Muscle of arm (tissue), 12 donors: ENCODE results near the gene SFMBT1. TPM values are rescaled to one million over a fixed set of nuclear protein-coding genes. Genes with fewer than 3 reads are reported as not detected.
"Not testable (repeated sequence)": the region's sequence is repeated elsewhere in the genome, so short reads cannot be mapped to it uniquely, and the experiment has no call there.

Source experiments
- DNase-seq: peaks from one replicate; pipeline ENCODE4 v3.0.0-alpha.2; 2013
- polyA plus RNA-seq, 12 donors: library from polyadenylated mRNA; unstranded; fragments of 120-200 nt; gene quantifications; one replicate each; pipeline ENCODE4 v1.2.1, GENCODE V29; 2013; ENCODE audit not compliant: insufficient read length in 12 of 12

Gene SFMBT1
- polyA plus RNA-seq, 12 donors: 6.2 to 37.5 (median 7.5) TPM; not detected in 1

- no peak for DNase-seq
Observed at GRCh38 chr3:53038679-53039375, 7.0 kb downstream of the SFMBT1 start.

- DNase-seq: no peak
Observed at GRCh38 chr3:53035825-53036619, 9.9 kb downstream of the SFMBT1 start.

GRCh38 chr3:53035018-53035417 lies 10.9 kb downstream of the SFMBT1 start:
- DNase-seq: not testable (repeated sequence)

GRCh38 chr3:53034411-53034810 lies 11.5 kb downstream of the SFMBT1 start:
- DNase-seq: not testable (repeated sequence)

GRCh38 chr3:53032609-53033008 lies 13.3 kb downstream of the SFMBT1 start:
- no peak for DNase-seq

GRCh38 chr3:53030619-53031449 lies 15.0 kb downstream of the SFMBT1 start:
- DNase-seq: no peak

- DNase-seq: no peak
Observed at GRCh38 chr3:53028641-53029040, 17.2 kb downstream of the SFMBT1 start.

GRCh38 chr3:53027254-53027844 lies 18.5 kb downstream of the SFMBT1 start:
- no peak for DNase-seq

- DNase-seq: no peak
Observed at GRCh38 chr3:53026382-53027162, 19.3 kb downstream of the SFMBT1 start.

- DNase-seq: no peak
Observed at GRCh38 chr3:53024315-53024714, 21.6 kb downstream of the SFMBT1 start.

GRCh38 chr3:53023072-53023823 lies 22.6 kb downstream of the SFMBT1 start:
- no peak for DNase-seq

- no peak for DNase-seq
Observed at GRCh38 chr3:53022647-53023046, 23.2 kb downstream of the SFMBT1 start.

GRCh38 chr3:53016236-53016635 lies 29.6 kb downstream of the SFMBT1 start:
- DNase-seq: no peak

GRCh38 chr3:53011324-53011723 lies 34.5 kb downstream of the SFMBT1 start:
- no peak for DNase-seq

- DNase-seq: no peak
Observed at GRCh38 chr3:53009826-53010539, 35.9 kb downstream of the SFMBT1 start.

- DNase-seq: no peak
Observed at GRCh38 chr3:53008932-53009331, 36.9 kb downstream of the SFMBT1 start.

- no peak for DNase-seq
Observed at GRCh38 chr3:53005854-53006513, 39.9 kb downstream of the SFMBT1 start.

- no peak for DNase-seq
Observed at GRCh38 chr3:53005338-53005737, 40.5 kb downstream of the SFMBT1 start.

- DNase-seq: no peak
Observed at GRCh38 chr3:53003320-53003719, 42.6 kb downstream of the SFMBT1 start.
